Measurements from ENCODE around the gene WDR90. TPM values are rescaled to one million over a fixed set of nuclear protein-coding genes. Genes with fewer than 3 reads are reported as not detected.

WDR90 gene
- total and polyA plus RNA-seq, 2 experiments from 2014 or later, result 25.9 to 42.2 TPM

DNA sequence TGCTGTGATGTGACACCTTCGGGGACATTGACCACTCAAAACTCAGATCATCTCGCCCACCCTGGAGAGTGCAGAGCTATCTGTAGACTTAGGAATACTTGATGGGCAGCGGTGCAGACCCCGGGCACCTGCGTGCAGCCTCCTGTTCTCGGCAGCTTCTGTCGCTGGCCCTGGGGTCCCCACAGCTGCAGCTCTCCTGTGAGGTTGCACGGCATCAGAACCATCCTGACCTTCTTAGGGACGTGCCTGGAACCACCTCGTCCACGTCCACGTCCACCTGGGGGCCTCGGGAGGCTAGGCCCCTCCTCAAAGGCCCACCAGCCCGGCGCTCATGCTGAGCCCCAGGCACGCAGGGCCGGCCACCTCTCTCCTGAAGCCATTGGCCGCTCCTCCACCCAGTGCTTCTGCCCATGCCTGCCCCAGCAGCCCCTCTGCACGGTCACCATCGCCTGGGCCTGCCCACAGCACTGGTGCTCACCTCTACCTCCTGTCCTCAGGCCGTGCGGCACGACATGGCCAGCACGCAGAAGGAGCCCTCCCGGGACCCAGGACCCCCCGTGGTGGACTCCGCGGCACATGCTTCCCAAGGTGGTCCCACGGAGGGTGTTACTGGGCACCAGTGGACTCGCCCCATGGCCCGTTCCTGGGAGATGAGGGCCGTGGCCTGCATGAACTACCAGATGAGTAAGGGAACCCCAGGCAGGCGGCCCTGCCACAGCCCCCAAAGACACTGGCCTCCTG, 20.7 kb upstream of the WDR90 start:
- Mint-ChIP-seq H3K27ac (peak overlapping the region; percentile 77), H3K9me3 (no peaks in the 10 kb centered on the region), H3K27me3 (ENCODE audit: insufficient read depth, low read depth, poor library complexity) (peaks cover 16% of the 10 kb centered on the region), H3K36me3 (ENCODE audit: low read depth) (no peaks in the 10 kb centered on the region; the same call in 2 of the 3 replicates), H3K4me1 (peaks cover 22% of the 10 kb centered on the region), H3K4me3 (no peak overlapping the region)
- DNase-seq (ENCODE audit: low spot score) (no peak), ATAC-seq (no peak)
- no peaks in the 10 kb centered on the region for H3K27me3 ChIP-seq (ENCODE audit: insufficient read depth)
- H2AFZ ChIP-seq, result no peak overlapping the region
- H4K20me1 ChIP-seq (replicated peaks; ENCODE audit: insufficient read depth), result 0 out of 2 replicates have a peak, but pooled peaks cover 6% of the 10 kb centered on the region
- TF ChIP-seq, protein P1, sequence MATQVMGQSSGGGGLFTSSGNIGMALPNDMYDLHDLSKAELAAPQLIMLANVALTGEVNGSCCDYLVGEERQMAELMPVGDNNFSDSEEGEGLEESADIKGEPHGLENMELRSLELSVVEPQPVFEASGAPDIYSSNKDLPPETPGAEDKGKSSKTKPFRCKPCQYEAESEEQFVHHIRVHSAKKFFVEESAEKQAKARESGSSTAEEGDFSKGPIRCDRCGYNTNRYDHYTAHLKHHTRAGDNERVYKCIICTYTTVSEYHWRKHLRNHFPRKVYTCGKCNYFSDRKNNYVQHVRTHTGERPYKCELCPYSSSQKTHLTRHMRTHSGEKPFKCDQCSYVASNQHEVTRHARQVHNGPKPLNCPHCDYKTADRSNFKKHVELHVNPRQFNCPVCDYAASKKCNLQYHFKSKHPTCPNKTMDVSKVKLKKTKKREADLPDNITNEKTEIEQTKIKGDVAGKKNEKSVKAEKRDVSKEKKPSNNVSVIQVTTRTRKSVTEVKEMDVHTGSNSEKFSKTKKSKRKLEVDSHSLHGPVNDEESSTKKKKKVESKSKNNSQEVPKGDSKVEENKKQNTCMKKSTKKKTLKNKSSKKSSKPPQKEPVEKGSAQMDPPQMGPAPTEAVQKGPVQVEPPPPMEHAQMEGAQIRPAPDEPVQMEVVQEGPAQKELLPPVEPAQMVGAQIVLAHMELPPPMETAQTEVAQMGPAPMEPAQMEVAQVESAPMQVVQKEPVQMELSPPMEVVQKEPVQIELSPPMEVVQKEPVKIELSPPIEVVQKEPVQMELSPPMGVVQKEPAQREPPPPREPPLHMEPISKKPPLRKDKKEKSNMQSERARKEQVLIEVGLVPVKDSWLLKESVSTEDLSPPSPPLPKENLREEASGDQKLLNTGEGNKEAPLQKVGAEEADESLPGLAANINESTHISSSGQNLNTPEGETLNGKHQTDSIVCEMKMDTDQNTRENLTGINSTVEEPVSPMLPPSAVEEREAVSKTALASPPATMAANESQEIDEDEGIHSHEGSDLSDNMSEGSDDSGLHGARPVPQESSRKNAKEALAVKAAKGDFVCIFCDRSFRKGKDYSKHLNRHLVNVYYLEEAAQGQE (IDR thresholded peaks at IDR 0.05; ENCODE audit: unreplicated experiment), result no peak
- TF ChIP-seq, protein P2, sequence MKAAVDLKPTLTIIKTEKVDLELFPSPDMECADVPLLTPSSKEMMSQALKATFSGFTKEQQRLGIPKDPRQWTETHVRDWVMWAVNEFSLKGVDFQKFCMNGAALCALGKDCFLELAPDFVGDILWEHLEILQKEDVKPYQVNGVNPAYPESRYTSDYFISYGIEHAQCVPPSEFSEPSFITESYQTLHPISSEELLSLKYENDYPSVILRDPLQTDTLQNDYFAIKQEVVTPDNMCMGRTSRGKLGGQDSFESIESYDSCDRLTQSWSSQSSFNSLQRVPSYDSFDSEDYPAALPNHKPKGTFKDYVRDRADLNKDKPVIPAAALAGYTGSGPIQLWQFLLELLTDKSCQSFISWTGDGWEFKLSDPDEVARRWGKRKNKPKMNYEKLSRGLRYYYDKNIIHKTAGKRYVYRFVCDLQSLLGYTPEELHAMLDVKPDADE (IDR thresholded peaks at IDR 0.05), result no peak
- TF ChIP-seq STAT1 (IDR thresholded peaks at IDR 0.05; ENCODE audit: unreplicated experiment), result no peak
- no peak for TF ChIP-seq CREB1 (CRISPR knock-in tag; IDR thresholded peaks at IDR 0.05; ENCODE audit: low read depth)
- TF ChIP-seq, protein P3, sequence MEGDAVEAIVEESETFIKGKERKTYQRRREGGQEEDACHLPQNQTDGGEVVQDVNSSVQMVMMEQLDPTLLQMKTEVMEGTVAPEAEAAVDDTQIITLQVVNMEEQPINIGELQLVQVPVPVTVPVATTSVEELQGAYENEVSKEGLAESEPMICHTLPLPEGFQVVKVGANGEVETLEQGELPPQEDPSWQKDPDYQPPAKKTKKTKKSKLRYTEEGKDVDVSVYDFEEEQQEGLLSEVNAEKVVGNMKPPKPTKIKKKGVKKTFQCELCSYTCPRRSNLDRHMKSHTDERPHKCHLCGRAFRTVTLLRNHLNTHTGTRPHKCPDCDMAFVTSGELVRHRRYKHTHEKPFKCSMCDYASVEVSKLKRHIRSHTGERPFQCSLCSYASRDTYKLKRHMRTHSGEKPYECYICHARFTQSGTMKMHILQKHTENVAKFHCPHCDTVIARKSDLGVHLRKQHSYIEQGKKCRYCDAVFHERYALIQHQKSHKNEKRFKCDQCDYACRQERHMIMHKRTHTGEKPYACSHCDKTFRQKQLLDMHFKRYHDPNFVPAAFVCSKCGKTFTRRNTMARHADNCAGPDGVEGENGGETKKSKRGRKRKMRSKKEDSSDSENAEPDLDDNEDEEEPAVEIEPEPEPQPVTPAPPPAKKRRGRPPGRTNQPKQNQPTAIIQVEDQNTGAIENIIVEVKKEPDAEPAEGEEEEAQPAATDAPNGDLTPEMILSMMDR (conservative IDR thresholded peaks at IDR 0.05; ENCODE audit: low read depth in 2 of 2), result no peak
- TF ChIP-seq EZH2 (IDR thresholded peaks at IDR 0.05; ENCODE audit: low read depth, unreplicated experiment), result no peak
- no peak for TF ChIP-seq JUNB (IDR thresholded peaks at IDR 0.05; ENCODE audit: unreplicated experiment)
- TF ChIP-seq, protein P4, sequence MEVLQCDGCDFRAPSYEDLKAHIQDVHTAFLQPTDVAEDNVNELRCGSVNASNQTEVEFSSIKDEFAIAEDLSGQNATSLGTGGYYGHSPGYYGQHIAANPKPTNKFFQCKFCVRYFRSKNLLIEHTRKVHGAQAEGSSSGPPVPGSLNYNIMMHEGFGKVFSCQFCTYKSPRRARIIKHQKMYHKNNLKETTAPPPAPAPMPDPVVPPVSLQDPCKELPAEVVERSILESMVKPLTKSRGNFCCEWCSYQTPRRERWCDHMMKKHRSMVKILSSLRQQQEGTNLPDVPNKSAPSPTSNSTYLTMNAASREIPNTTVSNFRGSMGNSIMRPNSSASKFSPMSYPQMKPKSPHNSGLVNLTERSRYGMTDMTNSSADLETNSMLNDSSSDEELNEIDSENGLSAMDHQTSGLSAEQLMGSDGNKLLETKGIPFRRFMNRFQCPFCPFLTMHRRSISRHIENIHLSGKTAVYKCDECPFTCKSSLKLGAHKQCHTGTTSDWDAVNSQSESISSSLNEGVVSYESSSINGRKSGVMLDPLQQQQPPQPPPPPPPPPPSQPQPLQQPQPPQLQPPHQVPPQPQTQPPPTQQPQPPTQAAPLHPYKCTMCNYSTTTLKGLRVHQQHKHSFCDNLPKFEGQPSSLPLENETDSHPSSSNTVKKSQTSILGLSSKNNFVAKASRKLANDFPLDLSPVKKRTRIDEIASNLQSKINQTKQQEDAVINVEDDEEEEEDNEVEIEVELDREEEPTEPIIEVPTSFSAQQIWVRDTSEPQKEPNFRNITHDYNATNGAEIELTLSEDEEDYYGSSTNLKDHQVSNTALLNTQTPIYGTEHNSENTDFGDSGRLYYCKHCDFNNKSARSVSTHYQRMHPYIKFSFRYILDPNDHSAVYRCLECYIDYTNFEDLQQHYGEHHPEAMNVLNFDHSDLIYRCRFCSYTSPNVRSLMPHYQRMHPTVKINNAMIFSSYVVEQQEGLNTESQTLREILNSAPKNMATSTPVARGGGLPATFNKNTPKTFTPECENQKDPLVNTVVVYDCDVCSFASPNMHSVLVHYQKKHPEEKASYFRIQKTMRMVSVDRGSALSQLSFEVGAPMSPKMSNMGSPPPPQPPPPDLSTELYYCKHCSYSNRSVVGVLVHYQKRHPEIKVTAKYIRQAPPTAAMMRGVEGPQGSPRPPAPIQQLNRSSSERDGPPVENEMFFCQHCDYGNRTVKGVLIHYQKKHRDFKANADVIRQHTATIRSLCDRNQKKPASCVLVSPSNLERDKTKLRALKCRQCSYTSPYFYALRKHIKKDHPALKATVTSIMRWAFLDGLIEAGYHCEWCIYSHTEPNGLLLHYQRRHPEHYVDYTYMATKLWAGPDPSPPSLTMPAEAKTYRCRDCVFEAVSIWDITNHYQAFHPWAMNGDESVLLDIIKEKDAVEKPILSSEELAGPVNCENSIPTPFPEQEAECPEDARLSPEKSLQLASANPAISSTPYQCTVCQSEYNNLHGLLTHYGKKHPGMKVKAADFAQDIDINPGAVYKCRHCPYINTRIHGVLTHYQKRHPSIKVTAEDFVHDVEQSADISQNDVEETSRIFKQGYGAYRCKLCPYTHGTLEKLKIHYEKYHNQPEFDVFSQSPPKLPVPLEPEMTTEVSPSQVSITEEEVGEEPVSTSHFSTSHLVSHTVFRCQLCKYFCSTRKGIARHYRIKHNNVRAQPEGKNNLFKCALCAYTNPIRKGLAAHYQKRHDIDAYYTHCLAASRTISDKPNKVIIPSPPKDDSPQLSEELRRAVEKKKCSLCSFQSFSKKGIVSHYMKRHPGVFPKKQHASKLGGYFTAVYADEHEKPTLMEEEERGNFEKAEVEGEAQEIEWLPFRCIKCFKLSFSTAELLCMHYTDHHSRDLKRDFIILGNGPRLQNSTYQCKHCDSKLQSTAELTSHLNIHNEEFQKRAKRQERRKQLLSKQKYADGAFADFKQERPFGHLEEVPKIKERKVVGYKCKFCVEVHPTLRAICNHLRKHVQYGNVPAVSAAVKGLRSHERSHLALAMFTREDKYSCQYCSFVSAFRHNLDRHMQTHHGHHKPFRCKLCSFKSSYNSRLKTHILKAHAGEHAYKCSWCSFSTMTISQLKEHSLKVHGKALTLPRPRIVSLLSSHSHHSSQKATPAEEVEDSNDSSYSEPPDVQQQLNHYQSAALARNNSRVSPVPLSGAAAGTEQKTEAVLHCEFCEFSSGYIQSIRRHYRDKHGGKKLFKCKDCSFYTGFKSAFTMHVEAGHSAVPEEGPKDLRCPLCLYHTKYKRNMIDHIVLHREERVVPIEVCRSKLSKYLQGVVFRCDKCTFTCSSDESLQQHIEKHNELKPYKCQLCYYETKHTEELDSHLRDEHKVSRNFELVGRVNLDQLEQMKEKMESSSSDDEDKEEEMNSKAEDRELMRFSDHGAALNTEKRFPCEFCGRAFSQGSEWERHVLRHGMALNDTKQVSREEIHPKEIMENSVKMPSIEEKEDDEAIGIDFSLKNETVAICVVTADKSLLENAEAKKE (CRISPR knock-in tag; IDR thresholded peaks at IDR 0.05), result no peak
- no peak for TF ChIP-seq ZNF114 (CRISPR knock-in tag; IDR thresholded peaks at IDR 0.05)
- no peak for TF ChIP-seq ZNF331 (CRISPR knock-in tag; IDR thresholded peaks at IDR 0.05; ENCODE audit: low read depth)
- no peak for TF ChIP-seq NANOG (IDR thresholded peaks at IDR 0.05; ENCODE audit: borderline replicate concordance)
- no peak for TF ChIP-seq POLR2AphosphoS5 (IDR thresholded peaks at IDR 0.05; ENCODE audit: low read depth)
- no peak for TF ChIP-seq EZH2phosphoT487 (IDR thresholded peaks at IDR 0.05; ENCODE audit: unreplicated experiment)
- no peaks in the 10 kb centered on the region for H3K9me2 ChIP-seq (ENCODE audit: insufficient read depth)
- 0 out of 2 replicates have a peak, but pooled peaks cover 8% of the 10 kb centered on the region for H3F3A ChIP-seq (replicated peaks; ENCODE audit: low read depth)
- H3K27ac ChIP-seq (ENCODE audit: low read depth), result no peak overlapping the region
- H3K36me3 ChIP-seq (ENCODE audit: insufficient read depth), result no peaks in the 10 kb centered on the region
- no peak overlapping the region for H3K4me2 ChIP-seq
- H3K4me1 ChIP-seq (ENCODE audit: insufficient read depth), result peaks cover 13% of the 10 kb centered on the region
- H3K4me3 ChIP-seq, result no peak overlapping the region
- H3K79me2 ChIP-seq (replicated peaks; ENCODE audit: insufficient read depth), result no peaks in the 10 kb centered on the region
